ENCODE measurements around the gene SDCCAG8. TPM values are rescaled to one million over a fixed set of nuclear protein-coding genes. Genes with fewer than 3 reads are reported as not detected.

Gene SDCCAG8
- total RNA-seq, 1 donor from 2014 or later, result 31.6 TPM

- no peak overlapping the region for H3K27ac Mint-ChIP-seq
- peaks cover 2% of the 10 kb centered on the region for H3K36me3 Mint-ChIP-seq (ENCODE audit: insufficient read depth)
- TF ChIP-seq CTCF (IDR thresholded peaks at IDR 0.05; ENCODE audit: unreplicated experiment), result no peak
- H3K27me3 Mint-ChIP-seq, result no peaks in the 10 kb centered on the region
- DNase-seq (ENCODE audit: low spot score, unreplicated experiment), result no peak
- H3K4me3 Mint-ChIP-seq (ENCODE audit: low read depth), result no peak overlapping the region
- H3K9me3 Mint-ChIP-seq (ENCODE audit: low read depth), result no peaks in the 10 kb centered on the region
- no peaks in the 10 kb centered on the region for H3K4me1 Mint-ChIP-seq (ENCODE audit: low read depth)
These were observed 209.9 kb downstream of the SDCCAG8 start for GRCh38 chr1:243465738-243466137.

GRCh38 chr1:243469497-243469896 is 213.7 kb downstream of the SDCCAG8 start:
- no peak overlapping the region for H3K4me3 Mint-ChIP-seq (ENCODE audit: low read depth)
- peaks cover 3% of the 10 kb centered on the region for H3K36me3 Mint-ChIP-seq (ENCODE audit: insufficient read depth)
- DNase-seq (ENCODE audit: low spot score, unreplicated experiment), result no peak
- TF ChIP-seq CTCF (IDR thresholded peaks at IDR 0.05; ENCODE audit: unreplicated experiment), result no peak
- peaks cover 4% of the 10 kb centered on the region for H3K27me3 Mint-ChIP-seq
- no peaks in the 10 kb centered on the region for H3K9me3 Mint-ChIP-seq (ENCODE audit: low read depth)
- H3K27ac Mint-ChIP-seq, result no peak overlapping the region
- peaks cover 2% of the 10 kb centered on the region for H3K4me1 Mint-ChIP-seq (ENCODE audit: low read depth)

GRCh38 chr1:243470502-243470901 is 214.7 kb downstream of the SDCCAG8 start:
- H3K4me3 Mint-ChIP-seq (ENCODE audit: low read depth), result no peak overlapping the region
- H3K36me3 Mint-ChIP-seq (ENCODE audit: insufficient read depth), result peaks cover 3% of the 10 kb centered on the region
- no peak for TF ChIP-seq CTCF (IDR thresholded peaks at IDR 0.05; ENCODE audit: unreplicated experiment)
- no peak for DNase-seq (ENCODE audit: low spot score, unreplicated experiment)
- no peaks in the 10 kb centered on the region for H3K9me3 Mint-ChIP-seq (ENCODE audit: low read depth)
- H3K27me3 Mint-ChIP-seq, result peaks cover 4% of the 10 kb centered on the region
- peaks cover 2% of the 10 kb centered on the region for H3K4me1 Mint-ChIP-seq (ENCODE audit: low read depth)
- H3K27ac Mint-ChIP-seq, result no peak overlapping the region

GRCh38 chr1:243471026-243471685 is 215.3 kb downstream of the SDCCAG8 start:
- Mint-ChIP-seq H3K9me3 (ENCODE audit: low read depth) (no peaks in the 10 kb centered on the region), H3K4me1 (ENCODE audit: low read depth) (peaks cover 2% of the 10 kb centered on the region), H3K27me3 (peaks cover 4% of the 10 kb centered on the region), H3K4me3 (ENCODE audit: low read depth) (no peak overlapping the region), H3K27ac (no peak overlapping the region), H3K36me3 (ENCODE audit: insufficient read depth) (peaks cover 3% of the 10 kb centered on the region)
- DNase-seq (ENCODE audit: low spot score, unreplicated experiment), result no peak
- no peak for TF ChIP-seq CTCF (IDR thresholded peaks at IDR 0.05; ENCODE audit: unreplicated experiment)

- no peak for DNase-seq (ENCODE audit: low spot score, unreplicated experiment)
- no peak for TF ChIP-seq CTCF (IDR thresholded peaks at IDR 0.05; ENCODE audit: unreplicated experiment)
- Mint-ChIP-seq H3K27ac (no peak overlapping the region), H3K4me3 (ENCODE audit: low read depth) (no peak overlapping the region), H3K27me3 (peaks cover 4% of the 10 kb centered on the region), H3K9me3 (ENCODE audit: low read depth) (no peaks in the 10 kb centered on the region), H3K4me1 (ENCODE audit: low read depth) (peaks cover 2% of the 10 kb centered on the region), H3K36me3 (ENCODE audit: insufficient read depth) (peaks cover 3% of the 10 kb centered on the region)
These were observed 216.2 kb downstream of the SDCCAG8 start for GRCh38 chr1:243471754-243472745.
